NCI-H748 (cell line): ENCODE data around the gene UBE2D3.

Experiments used
- DNase-seq: peaks from one replicate; lab custom pipeline; 2025; ENCODE audit not compliant: unreplicated experiment; lab: John Stamatoyannopoulos, UW

The UBE2D3 gene

GRCh38 chr4:102758241-102759160 lies 68.8 kb downstream of the UBE2D3 start:
- peak; percentile 43 for DNase-seq

- peak; percentile 38 for DNase-seq
Observed at GRCh38 chr4:102757681-102758080, 69.7 kb downstream of the UBE2D3 start.

DNA sequence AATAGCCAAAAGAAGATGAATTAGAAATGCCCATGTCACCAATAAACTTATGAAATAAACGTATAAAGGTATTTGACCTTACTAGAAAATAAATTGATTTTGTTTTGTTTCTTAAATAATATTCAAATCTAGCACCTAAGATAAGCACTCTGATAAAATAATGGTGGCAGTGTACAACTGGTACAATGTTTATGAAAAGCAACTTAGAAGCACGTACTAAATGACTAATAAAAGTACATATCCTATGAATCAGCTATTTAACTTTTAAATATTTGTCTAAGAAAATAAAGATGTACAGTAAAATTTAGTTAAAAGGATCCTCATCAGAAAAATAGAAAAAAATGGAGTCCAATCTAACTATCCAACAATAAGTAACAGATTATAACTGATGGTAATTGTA lies 73.3 kb downstream of the UBE2D3 start:
- no peak for DNase-seq

GRCh38 chr4:102751941-102752340 lies 75.4 kb downstream of the UBE2D3 start:
- no peak for DNase-seq
